ENCODE measurements around the gene ALPG.
"Not testable (repeated sequence)": the region's sequence is repeated elsewhere in the genome, so short reads cannot be mapped to it uniquely, and the experiment has no call there.

Gene ALPG

GRCh38 chr2:232377841-232378734 is 28.6 kb upstream of the ALPG start:
- 84 to 88% methylated on average over 7 to 9 of the region's 17 CpGs for WGBS, 2 experiments (ENCODE audit: insufficient coverage in 2 of 2)

GRCh38 chr2:232378735-232379151 is 27.9 kb upstream of the ALPG start, which contains the start of gene ALPP:
Gene ALPP, plus strand, starts transcription at chr2:232378751. Its CDS starts 52 bp downstream, at chr2:232378803.
- not testable (repeated sequence) for H3K27ac ChIP-seq (ENCODE audit: low read depth, low read length, severe bottlenecking); H3K4me1 ChIP-seq (ENCODE audit: control insufficient read depth, insufficient read depth, low read length, poor library complexity, severe bottlenecking); H3K36me3 ChIP-seq (ENCODE audit: control insufficient read depth, insufficient read depth, low read length); H3K9me3 ChIP-seq (ENCODE audit: control insufficient read depth, low read length); H3K4me3 ChIP-seq (ENCODE audit: extremely low read depth, insufficient read depth, low read length, poor library complexity, severe bottlenecking)
- 76 to 92% methylated on average over 4 to 8 of the region's 12 CpGs for WGBS, 2 experiments (ENCODE audit: insufficient coverage in 2 of 2)

More at GRCh38 chr2:232377841-232378734, 28.6 kb upstream of the ALPG start:
- H3K4me1 ChIP-seq (ENCODE audit: control insufficient read depth, insufficient read depth, low read length, poor library complexity, severe bottlenecking), result peaks cover 3% of the 10 kb centered on the region
- no peak overlapping the region for H3K27ac ChIP-seq (ENCODE audit: low read depth, low read length, severe bottlenecking)
- no peaks in the 10 kb centered on the region for H3K36me3 ChIP-seq (ENCODE audit: control insufficient read depth, insufficient read depth, low read length)
- H3K9me3 ChIP-seq (ENCODE audit: control insufficient read depth, low read length), result no peaks in the 10 kb centered on the region
- H3K4me3 ChIP-seq (ENCODE audit: extremely low read depth, insufficient read depth, low read length, poor library complexity, severe bottlenecking), result no peak overlapping the region

- H3K4me1 ChIP-seq (ENCODE audit: control insufficient read depth, insufficient read depth, low read length, poor library complexity, severe bottlenecking); H3K9me3 ChIP-seq (ENCODE audit: control insufficient read depth, low read length): not testable (repeated sequence)
- 95% methylated on average over 16 to 30 of the region's 41 CpGs for WGBS, 2 experiments (ENCODE audit: insufficient coverage in 2 of 2)
Observed at GRCh38 chr2:232379610-232380590, 26.7 kb upstream of the ALPG start.

GRCh38 chr2:232381204-232382031 is 25.2 kb upstream of the ALPG start:
- 85 to 90% methylated on average over 39 to 44 of the region's 59 CpGs for WGBS, 2 experiments (ENCODE audit: insufficient coverage in 2 of 2)
- H3K4me3 ChIP-seq (ENCODE audit: extremely low read depth, insufficient read depth, low read length, poor library complexity, severe bottlenecking); H3K27ac ChIP-seq (ENCODE audit: low read depth, low read length, severe bottlenecking): not testable (repeated sequence)

More at GRCh38 chr2:232379610-232380590, 26.7 kb upstream of the ALPG start:
- not testable (repeated sequence) for H3K36me3 ChIP-seq (ENCODE audit: control insufficient read depth, insufficient read depth, low read length); H3K27ac ChIP-seq (ENCODE audit: low read depth, low read length, severe bottlenecking); H3K4me3 ChIP-seq (ENCODE audit: extremely low read depth, insufficient read depth, low read length, poor library complexity, severe bottlenecking)

GRCh38 chr2:232382331-232383225 is 24.1 kb upstream of the ALPG start:
- H3K4me3 ChIP-seq (ENCODE audit: extremely low read depth, insufficient read depth, low read length, poor library complexity, severe bottlenecking), result no peak overlapping the region
- no peaks in the 10 kb centered on the region for H3K9me3 ChIP-seq (ENCODE audit: control insufficient read depth, low read length)
- H3K27ac ChIP-seq (ENCODE audit: low read depth, low read length, severe bottlenecking), result no peak overlapping the region
- WGBS, 2 experiments (ENCODE audit: insufficient coverage in 2 of 2), result 62 to 86% methylated on average over 8 to 14 of the region's 18 CpGs
- peaks cover 9% of the 10 kb centered on the region for H3K4me1 ChIP-seq (ENCODE audit: control insufficient read depth, insufficient read depth, low read length, poor library complexity, severe bottlenecking)
- no peaks in the 10 kb centered on the region for H3K36me3 ChIP-seq (ENCODE audit: control insufficient read depth, insufficient read depth, low read length)

More at GRCh38 chr2:232381204-232382031, 25.2 kb upstream of the ALPG start:
- H3K4me1 ChIP-seq (ENCODE audit: control insufficient read depth, insufficient read depth, low read length, poor library complexity, severe bottlenecking); H3K36me3 ChIP-seq (ENCODE audit: control insufficient read depth, insufficient read depth, low read length); H3K9me3 ChIP-seq (ENCODE audit: control insufficient read depth, low read length): not testable (repeated sequence)

GRCh38 chr2:232384466-232384865 is 22.2 kb upstream of the ALPG start:
- no peaks in the 10 kb centered on the region for H3K9me3 ChIP-seq (ENCODE audit: control insufficient read depth, low read length)
- no peak overlapping the region for H3K4me3 ChIP-seq (ENCODE audit: extremely low read depth, insufficient read depth, low read length, poor library complexity, severe bottlenecking)
- no peaks in the 10 kb centered on the region for H3K36me3 ChIP-seq (ENCODE audit: control insufficient read depth, insufficient read depth, low read length)
- no peak overlapping the region for H3K27ac ChIP-seq (ENCODE audit: low read depth, low read length, severe bottlenecking)
- WGBS, 2 experiments (ENCODE audit: insufficient coverage in 2 of 2), result 86 to 100% methylated on average over 1 of the region's 1 CpG
- H3K4me1 ChIP-seq (ENCODE audit: control insufficient read depth, insufficient read depth, low read length, poor library complexity, severe bottlenecking), result peaks cover 15% of the 10 kb centered on the region

GRCh38 chr2:232385058-232385457 is 21.6 kb upstream of the ALPG start:
- H3K9me3 ChIP-seq (ENCODE audit: control insufficient read depth, low read length); H3K36me3 ChIP-seq (ENCODE audit: control insufficient read depth, insufficient read depth, low read length): not testable (repeated sequence)
- Histone ChIP-seq H3K27ac (ENCODE audit: low read depth, low read length, severe bottlenecking) (peak overlapping the region; percentile 41), H3K4me1 (ENCODE audit: control insufficient read depth, insufficient read depth, low read length, poor library complexity, severe bottlenecking) (peaks cover 21% of the 10 kb centered on the region), H3K4me3 (ENCODE audit: extremely low read depth, insufficient read depth, low read length, poor library complexity, severe bottlenecking) (peak overlapping the region; percentile 49)

- peaks cover 29% of the 10 kb centered on the region for H3K4me1 ChIP-seq (ENCODE audit: control insufficient read depth, insufficient read depth, low read length, poor library complexity, severe bottlenecking)
- H3K36me3 ChIP-seq (ENCODE audit: control insufficient read depth, insufficient read depth, low read length), result no peaks in the 10 kb centered on the region
- no peaks in the 10 kb centered on the region for H3K9me3 ChIP-seq (ENCODE audit: control insufficient read depth, low read length)
- WGBS, 2 experiments (ENCODE audit: insufficient coverage in 2 of 2), result 26 to 28% methylated on average over 17 to 21 of the region's 24 CpGs
- peak overlapping the region; percentile 90 for H3K27ac ChIP-seq (ENCODE audit: low read depth, low read length, severe bottlenecking)
- peak overlapping the region; percentile 49 for H3K4me3 ChIP-seq (ENCODE audit: extremely low read depth, insufficient read depth, low read length, poor library complexity, severe bottlenecking)
Observed at GRCh38 chr2:232385660-232386489, 20.8 kb upstream of the ALPG start.

GRCh38 chr2:232386490-232386739 is 20.2 kb upstream of the ALPG start:
- 2 to 3% methylated on average over 6 to 23 of the region's 23 CpGs for WGBS, 2 experiments (ENCODE audit: insufficient coverage in 2 of 2)
- no peaks in the 10 kb centered on the region for H3K36me3 ChIP-seq (ENCODE audit: control insufficient read depth, insufficient read depth, low read length)
- H3K4me3 ChIP-seq (ENCODE audit: extremely low read depth, insufficient read depth, low read length, poor library complexity, severe bottlenecking), result peak overlapping the region; percentile 49
- H3K9me3 ChIP-seq (ENCODE audit: control insufficient read depth, low read length), result no peaks in the 10 kb centered on the region
- H3K27ac ChIP-seq (ENCODE audit: low read depth, low read length, severe bottlenecking), result peak overlapping the region; percentile 90
- peaks cover 33% of the 10 kb centered on the region for H3K4me1 ChIP-seq (ENCODE audit: control insufficient read depth, insufficient read depth, low read length, poor library complexity, severe bottlenecking)

All from mesodermal cell (in vitro differentiated cells).